Measurements from ENCODE around the gene LZTR1.

GRCh38 chr22:20977019-20977418 lies 5.1 kb upstream of the LZTR1 start:
- TF ChIP-seq CTCF (IDR thresholded peaks at IDR 0.05) (no peak), POLR2A (IDR thresholded peaks at IDR 0.05) (no peak)

Measured in testis (tissue), 2 donors.